GM19324 (cell line): Measurements from ENCODE around the gene NACA2.
"Not testable (repeated sequence)": the region's sequence is repeated elsewhere in the genome, so short reads cannot be mapped to it uniquely, and the experiment has no call there.

ENCODE experiments used
- ATAC-seq: cut with Tn5 transposase; IDR thresholded peaks from one replicate; pipeline ENCODE4 v1.9.1; 2021; ENCODE audit warnings: mild to moderate bottlenecking, moderate library complexity; ENCODE audit not compliant: unreplicated experiment, low FRiP score

NACA2 gene

GRCh38 chr17:61591018-61591417 lies at the start of gene NACA2:
NACA2 (minus strand) TSS chr17:61591219; CDS start chr17:61591180, 39 bp downstream.
- no peak for ATAC-seq

- no peak for ATAC-seq
Observed at GRCh38 chr17:61639818-61640217, 48.8 kb upstream of the NACA2 start.

GRCh38 chr17:61638087-61638486 lies 47.1 kb upstream of the NACA2 start:
- ATAC-seq, result no peak

- no peak for ATAC-seq
Observed at GRCh38 chr17:61635913-61636432, 45.0 kb upstream of the NACA2 start.

DNA sequence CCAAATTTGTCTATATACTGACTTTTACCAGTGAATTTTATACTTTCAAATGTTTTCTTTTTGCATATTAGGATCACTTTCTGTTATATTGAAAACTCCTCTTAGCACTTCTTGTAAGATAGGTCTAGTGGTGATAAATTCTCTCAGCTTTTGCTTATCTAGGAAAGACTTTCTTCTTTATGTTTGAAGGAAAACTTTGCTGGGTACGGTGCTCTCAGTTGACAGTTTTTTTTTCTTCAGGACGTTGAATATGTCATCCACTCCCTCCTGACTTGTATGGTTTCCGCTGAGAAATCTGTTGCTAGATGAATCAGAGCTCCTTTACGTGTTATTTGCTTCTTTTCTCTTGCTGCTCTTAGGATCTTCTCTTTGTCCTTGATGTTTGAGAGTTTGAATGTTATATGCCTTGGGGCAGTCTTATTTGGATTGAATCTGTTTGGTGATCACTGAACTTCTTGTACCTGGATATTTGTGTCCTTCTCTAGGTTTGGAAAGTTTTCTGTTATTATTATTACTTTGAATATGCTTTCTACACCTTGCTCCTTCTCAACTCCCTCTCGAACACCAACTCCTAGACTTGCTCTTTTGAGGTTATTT lies 44.0 kb upstream of the NACA2 start:
- ATAC-seq, result no peak

- ATAC-seq, result no peak
Observed at GRCh38 chr17:61634011-61634539, 43.1 kb upstream of the NACA2 start.

DNA sequence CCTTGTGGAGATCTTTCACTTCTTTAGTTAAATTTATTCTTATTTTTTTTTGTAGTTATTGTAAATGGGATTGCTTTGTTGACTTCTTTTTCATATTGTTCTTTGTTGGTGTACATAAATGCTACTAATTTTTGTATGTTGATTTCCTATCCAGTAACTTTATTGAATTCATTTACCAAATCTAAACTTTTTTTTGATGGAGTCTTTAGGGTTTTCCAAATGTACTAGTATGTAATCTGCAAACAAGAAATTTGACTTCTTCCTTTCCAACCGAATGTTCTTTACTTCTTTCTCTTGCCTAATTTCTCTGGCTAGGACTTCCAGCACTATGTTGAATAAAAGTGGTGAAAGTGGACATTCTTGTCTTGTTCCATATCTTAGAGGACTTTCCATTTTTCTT lies 41.8 kb upstream of the NACA2 start:
- no peak for ATAC-seq

- no peak for ATAC-seq
Observed at GRCh38 chr17:61631800-61632199, 40.8 kb upstream of the NACA2 start.

GRCh38 chr17:61628158-61628557 lies 37.1 kb upstream of the NACA2 start:
- ATAC-seq, result not testable (repeated sequence)

DNA sequence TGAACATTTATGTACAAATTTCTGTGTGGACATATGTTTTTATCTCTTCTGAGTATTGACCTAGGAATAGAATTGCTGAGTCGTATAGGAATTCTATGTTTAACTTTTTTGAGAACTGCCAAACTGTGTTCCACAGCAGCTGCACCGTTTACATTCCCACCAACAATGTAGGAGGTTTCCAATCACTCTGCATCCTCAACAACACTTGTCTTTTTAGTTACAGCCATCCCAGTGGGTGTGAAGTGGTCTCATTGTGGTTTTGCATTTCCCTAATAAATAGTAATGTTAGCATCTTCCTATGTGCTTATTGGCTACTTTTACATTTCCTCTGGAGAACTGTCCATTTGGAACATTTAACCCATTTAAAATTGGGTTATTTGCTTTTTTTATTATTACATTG lies 36.6 kb upstream of the NACA2 start:
- no peak for ATAC-seq

- ATAC-seq, result no peak
Observed at GRCh38 chr17:61627125-61627524, 36.1 kb upstream of the NACA2 start.

GRCh38 chr17:61625564-61625963 lies 34.5 kb upstream of the NACA2 start:
- ATAC-seq, result no peak

- ATAC-seq, result no peak
Observed at GRCh38 chr17:61624951-61625350, 33.9 kb upstream of the NACA2 start.

DNA sequence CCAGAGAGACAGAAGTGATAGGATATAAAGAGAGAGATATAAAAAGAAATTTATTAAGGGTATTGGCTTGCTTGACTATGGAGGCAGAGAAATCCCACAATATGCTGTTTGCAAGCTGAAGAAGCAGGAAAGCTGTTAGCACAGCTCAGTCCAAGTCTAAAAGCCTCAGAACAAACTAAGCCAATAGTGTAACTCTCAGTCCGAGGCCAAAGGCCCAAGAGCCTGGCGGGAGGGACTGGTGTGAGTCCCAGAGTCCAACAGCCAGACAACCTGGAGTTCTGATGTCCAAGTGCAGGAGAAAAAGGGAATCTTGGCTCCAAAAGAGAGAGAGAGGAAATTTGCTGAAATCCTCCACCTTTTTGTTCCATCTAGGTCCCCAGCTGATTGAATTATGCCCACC lies 30.3 kb upstream of the NACA2 start:
- ATAC-seq, result no peak

DNA sequence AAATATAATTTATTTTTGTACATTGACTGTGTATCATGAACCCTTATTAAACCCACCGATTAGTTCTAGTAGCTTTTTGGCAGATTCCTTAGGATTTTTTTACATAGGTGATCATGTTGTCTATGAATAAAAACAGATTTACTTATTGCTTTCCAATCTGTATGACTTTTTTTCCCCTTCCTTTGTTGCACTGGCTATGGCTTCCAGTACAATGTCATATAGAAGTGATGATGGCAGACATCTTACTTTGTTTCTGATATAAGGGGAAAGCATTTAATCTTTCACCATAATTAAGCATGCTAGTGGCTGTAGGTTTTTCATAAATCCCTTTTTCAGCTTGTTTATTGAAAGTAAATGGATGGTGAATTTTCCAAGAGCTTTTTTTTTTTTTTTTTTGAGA lies 28.9 kb upstream of the NACA2 start:
- ATAC-seq, result no peak

DNA sequence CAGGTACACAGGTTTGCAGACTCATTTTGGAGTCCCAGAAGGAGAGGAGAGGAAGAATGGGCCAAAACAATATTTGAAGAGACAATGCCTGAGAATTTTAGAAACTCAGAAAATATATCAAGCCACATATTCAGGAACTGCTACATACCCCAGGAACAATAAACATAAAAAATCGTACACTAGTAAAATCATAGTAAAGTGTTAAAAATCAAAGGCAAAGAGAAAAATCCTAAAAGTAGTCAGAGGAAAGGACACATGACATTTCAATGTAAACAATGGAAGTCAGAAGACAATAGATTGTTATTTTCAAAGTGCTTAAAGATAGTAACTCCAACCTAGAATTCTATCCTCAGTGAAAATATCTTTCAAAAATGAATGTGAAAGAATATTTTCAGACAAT lies 28.5 kb upstream of the NACA2 start:
- no peak for ATAC-seq

- ATAC-seq, result no peak
Observed at GRCh38 chr17:61618950-61619349, 27.9 kb upstream of the NACA2 start.

DNA sequence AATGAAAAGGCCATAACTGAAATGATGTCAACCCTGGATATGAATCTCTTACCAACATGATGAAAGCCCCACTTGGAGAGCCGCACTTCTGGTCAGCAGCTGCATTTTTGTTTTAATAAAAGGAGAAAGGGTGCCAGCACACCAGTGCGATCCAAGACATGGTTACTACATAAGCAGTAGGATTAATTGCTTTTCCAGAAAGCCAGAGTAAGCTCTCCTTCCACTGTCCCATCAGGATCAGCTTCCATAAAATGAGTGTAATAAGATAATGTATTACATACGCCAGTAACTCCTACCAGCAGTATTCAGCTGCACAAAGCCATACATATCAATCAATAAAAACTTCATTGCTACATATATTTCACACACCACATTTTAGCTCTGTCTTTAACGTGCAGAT lies 26.3 kb upstream of the NACA2 start:
- no peak for ATAC-seq

- no peak for ATAC-seq
Observed at GRCh38 chr17:61616783-61617182, 25.8 kb upstream of the NACA2 start.

- ATAC-seq, result no peak
Observed at GRCh38 chr17:61614219-61614618, 23.2 kb upstream of the NACA2 start.

- no peak for ATAC-seq
Observed at GRCh38 chr17:61611323-61611722, 20.3 kb upstream of the NACA2 start.

DNA sequence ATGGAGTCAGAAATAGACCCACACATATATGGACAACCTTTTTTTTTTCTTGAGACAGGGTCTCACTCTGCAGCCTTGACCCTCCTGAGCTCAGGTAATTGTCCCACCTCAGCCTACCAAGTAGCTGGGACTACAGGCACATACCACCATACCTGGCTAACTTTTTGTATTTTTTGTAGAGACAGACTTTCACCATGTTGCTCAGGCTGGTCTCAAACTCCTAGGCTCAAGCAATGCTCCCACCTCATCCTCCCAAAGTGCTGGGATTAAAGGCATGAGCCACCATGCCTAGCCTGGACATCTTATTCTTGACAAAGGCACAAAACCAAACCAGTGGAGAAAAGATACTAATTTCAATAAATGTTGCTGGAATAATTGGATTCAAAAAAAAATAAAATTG lies 14.7 kb upstream of the NACA2 start:
- ATAC-seq, result no peak

GRCh38 chr17:61601297-61601696 lies 10.3 kb upstream of the NACA2 start:
- ATAC-seq, result no peak
